ENCODE data around the gene PNKD.
A peak's percentile ranks its signal among the peaks of the same experiment; 100 is the strongest.

PNKD gene

GRCh38 chr2:218269900-218270720 is at the start of gene PNKD, which contains the start of gene AAMP:
PNKD (plus strand) TSS chr2:218270519; CDS start chr2:218270536, 17 bp downstream.
AAMP (minus strand) TSS chr2:218270137; CDS start chr2:218270086, 51 bp downstream.
- peak; percentile 100 for DNase-seq

- DNase-seq: no peak
Observed at GRCh38 chr2:218221000-218221399, 49.3 kb upstream of the PNKD start.

- DNase-seq: peak in 1 of 2 experiments; percentile 12
Observed at GRCh38 chr2:218223046-218223445, 47.3 kb upstream of the PNKD start.

GRCh38 chr2:218224186-218224585 is 46.1 kb upstream of the PNKD start:
- DNase-seq: no peak

GRCh38 chr2:218226903-218227302 is 43.4 kb upstream of the PNKD start:
- no peak for DNase-seq

- no peak for DNase-seq
Observed at GRCh38 chr2:218228366-218229090, 41.8 kb upstream of the PNKD start.

- peak in 1 of 2 experiments; percentile 42 for DNase-seq
Observed at GRCh38 chr2:218229239-218229638, 41.1 kb upstream of the PNKD start.

GRCh38 chr2:218229851-218230250 is 40.5 kb upstream of the PNKD start:
- no peak for DNase-seq

- DNase-seq: no peak
Observed at GRCh38 chr2:218230882-218231281, 39.4 kb upstream of the PNKD start.

GRCh38 chr2:218233543-218233942 is 36.8 kb upstream of the PNKD start:
- no peak for DNase-seq

- DNase-seq: no peak
Observed at GRCh38 chr2:218234521-218234920, 35.8 kb upstream of the PNKD start.

GRCh38 chr2:218235017-218235416 is 35.3 kb upstream of the PNKD start:
- DNase-seq: no peak

- no peak for DNase-seq
Observed at GRCh38 chr2:218236829-218237228, 33.5 kb upstream of the PNKD start.

- no peak for DNase-seq
Observed at GRCh38 chr2:218238887-218239286, 31.4 kb upstream of the PNKD start.

GRCh38 chr2:218244204-218244603 is 26.1 kb upstream of the PNKD start:
- no peak for DNase-seq

- no peak for DNase-seq
Observed at GRCh38 chr2:218244665-218245064, 25.7 kb upstream of the PNKD start.

GRCh38 chr2:218245214-218245613 is 25.1 kb upstream of the PNKD start:
- DNase-seq: no peak

GRCh38 chr2:218249691-218250090 is 20.6 kb upstream of the PNKD start:
- no peak for DNase-seq

GRCh38 chr2:218252509-218253231 is 17.6 kb upstream of the PNKD start:
- DNase-seq: no peak

GRCh38 chr2:218253232-218253625 is 17.1 kb upstream of the PNKD start:
- DNase-seq: no peak

GRCh38 chr2:218255446-218255845 is 14.9 kb upstream of the PNKD start:
- no peak for DNase-seq

GRCh38 chr2:218256612-218257350 is 13.5 kb upstream of the PNKD start:
- DNase-seq: no peak
